ENCODE results near the gene TRAPPC3.
A peak's percentile ranks its signal among the peaks of the same experiment; 100 is the strongest.

The TRAPPC3 gene

DNA sequence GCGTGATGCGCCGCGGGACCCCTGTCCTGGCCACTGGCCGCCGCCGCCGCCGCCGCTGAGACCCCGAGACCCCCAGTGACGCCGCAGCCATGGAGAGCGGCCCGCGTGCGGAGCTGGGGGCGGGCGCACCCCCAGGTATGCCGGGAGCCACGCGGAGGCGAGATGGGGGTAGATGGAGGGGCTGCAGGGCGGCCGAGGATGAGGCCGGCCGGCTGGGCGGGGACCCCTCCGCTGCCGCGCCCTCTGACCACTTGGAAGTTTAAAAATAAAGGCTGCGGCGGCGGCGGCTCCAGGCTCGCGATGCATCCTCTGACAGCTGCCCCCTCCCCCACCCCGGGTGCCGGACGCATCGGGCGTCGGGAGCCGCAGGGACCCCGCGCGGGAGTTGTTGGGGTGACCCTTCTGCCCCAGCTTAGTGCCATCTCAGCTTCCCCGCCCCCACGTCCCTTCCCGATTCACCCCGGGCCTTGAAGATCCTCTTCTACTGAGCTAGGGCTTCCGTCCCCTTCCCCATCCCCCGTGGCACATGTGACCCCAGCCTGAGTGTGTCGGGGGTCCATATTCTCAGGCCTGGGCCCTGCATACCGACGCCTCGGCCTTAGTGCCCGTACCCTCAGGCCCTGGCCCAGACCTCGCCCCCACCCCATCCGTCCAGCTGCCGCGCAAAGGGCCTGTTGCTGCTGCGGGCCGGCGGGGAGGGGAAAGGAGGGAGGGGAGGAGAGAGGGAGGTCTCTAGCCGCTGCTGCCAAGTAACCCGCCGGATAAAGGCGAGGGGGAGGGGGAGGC, 7.2 kb upstream of the TRAPPC3 start (continued):
- TF ChIP-seq, protein P1, sequence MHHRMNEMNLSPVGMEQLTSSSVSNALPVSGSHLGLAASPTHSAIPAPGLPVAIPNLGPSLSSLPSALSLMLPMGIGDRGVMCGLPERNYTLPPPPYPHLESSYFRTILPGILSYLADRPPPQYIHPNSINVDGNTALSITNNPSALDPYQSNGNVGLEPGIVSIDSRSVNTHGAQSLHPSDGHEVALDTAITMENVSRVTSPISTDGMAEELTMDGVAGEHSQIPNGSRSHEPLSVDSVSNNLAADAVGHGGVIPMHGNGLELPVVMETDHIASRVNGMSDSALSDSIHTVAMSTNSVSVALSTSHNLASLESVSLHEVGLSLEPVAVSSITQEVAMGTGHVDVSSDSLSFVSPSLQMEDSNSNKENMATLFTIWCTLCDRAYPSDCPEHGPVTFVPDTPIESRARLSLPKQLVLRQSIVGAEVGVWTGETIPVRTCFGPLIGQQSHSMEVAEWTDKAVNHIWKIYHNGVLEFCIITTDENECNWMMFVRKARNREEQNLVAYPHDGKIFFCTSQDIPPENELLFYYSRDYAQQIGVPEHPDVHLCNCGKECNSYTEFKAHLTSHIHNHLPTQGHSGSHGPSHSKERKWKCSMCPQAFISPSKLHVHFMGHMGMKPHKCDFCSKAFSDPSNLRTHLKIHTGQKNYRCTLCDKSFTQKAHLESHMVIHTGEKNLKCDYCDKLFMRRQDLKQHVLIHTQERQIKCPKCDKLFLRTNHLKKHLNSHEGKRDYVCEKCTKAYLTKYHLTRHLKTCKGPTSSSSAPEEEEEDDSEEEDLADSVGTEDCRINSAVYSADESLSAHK (tag by site-specific recombination; IDR thresholded peaks at IDR 0.05), result peak; percentile 44; the same call in 1 of the 2 replicates
- peak; percentile 50; the same call in 1 of the 2 replicates for TF ChIP-seq MZF1 (tag by site-specific recombination; IDR thresholded peaks at IDR 0.05; ENCODE audit: borderline replicate concordance)
- TF ChIP-seq KLF10 (tag by site-specific recombination; IDR thresholded peaks at IDR 0.05), result 0 out of 2 replicates have a peak, but pooled peaks have one; percentile 6
- peak; percentile 65; the same call in 1 of the 2 replicates for TF ChIP-seq ZNF324 (tag by site-specific recombination; IDR thresholded peaks at IDR 0.05)
- TF ChIP-seq ZNF121 (tag by site-specific recombination; IDR thresholded peaks at IDR 0.05), result no peak
- no peak for TF ChIP-seq MYNN (tag by site-specific recombination; IDR thresholded peaks at IDR 0.05; ENCODE audit: borderline replicate concordance)
- peak; percentile 95 for TF ChIP-seq ZNF366 (tag by site-specific recombination; conservative IDR thresholded peaks at IDR 0.05)
- no peak for TF ChIP-seq ZNF624 (tag by site-specific recombination; IDR thresholded peaks at IDR 0.05)
- no peak for TF ChIP-seq IKZF3 (tag by site-specific recombination; IDR thresholded peaks at IDR 0.05)
- TF ChIP-seq, protein P2, sequence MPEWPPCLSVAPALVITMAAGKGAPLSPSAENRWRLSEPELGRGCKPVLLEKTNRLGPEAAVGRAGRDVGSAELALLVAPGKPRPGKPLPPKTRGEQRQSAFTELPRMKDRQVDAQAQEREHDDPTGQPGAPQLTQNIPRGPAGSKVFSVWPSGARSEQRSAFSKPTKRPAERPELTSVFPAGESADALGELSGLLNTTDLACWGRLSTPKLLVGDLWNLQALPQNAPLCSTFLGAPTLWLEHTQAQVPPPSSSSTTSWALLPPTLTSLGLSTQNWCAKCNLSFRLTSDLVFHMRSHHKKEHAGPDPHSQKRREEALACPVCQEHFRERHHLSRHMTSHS (tag by site-specific recombination; IDR thresholded peaks at IDR 0.05), result no peak
- TF ChIP-seq, protein P3, sequence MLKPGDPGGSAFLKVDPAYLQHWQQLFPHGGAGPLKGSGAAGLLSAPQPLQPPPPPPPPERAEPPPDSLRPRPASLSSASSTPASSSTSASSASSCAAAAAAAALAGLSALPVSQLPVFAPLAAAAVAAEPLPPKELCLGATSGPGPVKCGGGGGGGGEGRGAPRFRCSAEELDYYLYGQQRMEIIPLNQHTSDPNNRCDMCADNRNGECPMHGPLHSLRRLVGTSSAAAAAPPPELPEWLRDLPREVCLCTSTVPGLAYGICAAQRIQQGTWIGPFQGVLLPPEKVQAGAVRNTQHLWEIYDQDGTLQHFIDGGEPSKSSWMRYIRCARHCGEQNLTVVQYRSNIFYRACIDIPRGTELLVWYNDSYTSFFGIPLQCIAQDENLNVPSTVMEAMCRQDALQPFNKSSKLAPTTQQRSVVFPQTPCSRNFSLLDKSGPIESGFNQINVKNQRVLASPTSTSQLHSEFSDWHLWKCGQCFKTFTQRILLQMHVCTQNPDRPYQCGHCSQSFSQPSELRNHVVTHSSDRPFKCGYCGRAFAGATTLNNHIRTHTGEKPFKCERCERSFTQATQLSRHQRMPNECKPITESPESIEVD (tag by site-specific recombination; IDR thresholded peaks at IDR 0.05), result no peak
- no peak for TF ChIP-seq ZBTB21 (tag by site-specific recombination; IDR thresholded peaks at IDR 0.05)
- TF ChIP-seq, protein P4, sequence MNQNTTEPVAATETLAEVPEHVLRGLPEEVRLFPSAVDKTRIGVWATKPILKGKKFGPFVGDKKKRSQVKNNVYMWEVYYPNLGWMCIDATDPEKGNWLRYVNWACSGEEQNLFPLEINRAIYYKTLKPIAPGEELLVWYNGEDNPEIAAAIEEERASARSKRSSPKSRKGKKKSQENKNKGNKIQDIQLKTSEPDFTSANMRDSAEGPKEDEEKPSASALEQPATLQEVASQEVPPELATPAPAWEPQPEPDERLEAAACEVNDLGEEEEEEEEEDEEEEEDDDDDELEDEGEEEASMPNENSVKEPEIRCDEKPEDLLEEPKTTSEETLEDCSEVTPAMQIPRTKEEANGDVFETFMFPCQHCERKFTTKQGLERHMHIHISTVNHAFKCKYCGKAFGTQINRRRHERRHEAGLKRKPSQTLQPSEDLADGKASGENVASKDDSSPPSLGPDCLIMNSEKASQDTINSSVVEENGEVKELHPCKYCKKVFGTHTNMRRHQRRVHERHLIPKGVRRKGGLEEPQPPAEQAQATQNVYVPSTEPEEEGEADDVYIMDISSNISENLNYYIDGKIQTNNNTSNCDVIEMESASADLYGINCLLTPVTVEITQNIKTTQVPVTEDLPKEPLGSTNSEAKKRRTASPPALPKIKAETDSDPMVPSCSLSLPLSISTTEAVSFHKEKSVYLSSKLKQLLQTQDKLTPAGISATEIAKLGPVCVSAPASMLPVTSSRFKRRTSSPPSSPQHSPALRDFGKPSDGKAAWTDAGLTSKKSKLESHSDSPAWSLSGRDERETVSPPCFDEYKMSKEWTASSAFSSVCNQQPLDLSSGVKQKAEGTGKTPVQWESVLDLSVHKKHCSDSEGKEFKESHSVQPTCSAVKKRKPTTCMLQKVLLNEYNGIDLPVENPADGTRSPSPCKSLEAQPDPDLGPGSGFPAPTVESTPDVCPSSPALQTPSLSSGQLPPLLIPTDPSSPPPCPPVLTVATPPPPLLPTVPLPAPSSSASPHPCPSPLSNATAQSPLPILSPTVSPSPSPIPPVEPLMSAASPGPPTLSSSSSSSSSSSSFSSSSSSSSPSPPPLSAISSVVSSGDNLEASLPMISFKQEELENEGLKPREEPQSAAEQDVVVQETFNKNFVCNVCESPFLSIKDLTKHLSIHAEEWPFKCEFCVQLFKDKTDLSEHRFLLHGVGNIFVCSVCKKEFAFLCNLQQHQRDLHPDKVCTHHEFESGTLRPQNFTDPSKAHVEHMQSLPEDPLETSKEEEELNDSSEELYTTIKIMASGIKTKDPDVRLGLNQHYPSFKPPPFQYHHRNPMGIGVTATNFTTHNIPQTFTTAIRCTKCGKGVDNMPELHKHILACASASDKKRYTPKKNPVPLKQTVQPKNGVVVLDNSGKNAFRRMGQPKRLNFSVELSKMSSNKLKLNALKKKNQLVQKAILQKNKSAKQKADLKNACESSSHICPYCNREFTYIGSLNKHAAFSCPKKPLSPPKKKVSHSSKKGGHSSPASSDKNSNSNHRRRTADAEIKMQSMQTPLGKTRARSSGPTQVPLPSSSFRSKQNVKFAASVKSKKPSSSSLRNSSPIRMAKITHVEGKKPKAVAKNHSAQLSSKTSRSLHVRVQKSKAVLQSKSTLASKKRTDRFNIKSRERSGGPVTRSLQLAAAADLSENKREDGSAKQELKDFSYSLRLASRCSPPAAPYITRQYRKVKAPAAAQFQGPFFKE (tag by site-specific recombination; IDR thresholded peaks at IDR 0.05; ENCODE audit: borderline replicate concordance), result no peak
- TF ChIP-seq, protein P5, sequence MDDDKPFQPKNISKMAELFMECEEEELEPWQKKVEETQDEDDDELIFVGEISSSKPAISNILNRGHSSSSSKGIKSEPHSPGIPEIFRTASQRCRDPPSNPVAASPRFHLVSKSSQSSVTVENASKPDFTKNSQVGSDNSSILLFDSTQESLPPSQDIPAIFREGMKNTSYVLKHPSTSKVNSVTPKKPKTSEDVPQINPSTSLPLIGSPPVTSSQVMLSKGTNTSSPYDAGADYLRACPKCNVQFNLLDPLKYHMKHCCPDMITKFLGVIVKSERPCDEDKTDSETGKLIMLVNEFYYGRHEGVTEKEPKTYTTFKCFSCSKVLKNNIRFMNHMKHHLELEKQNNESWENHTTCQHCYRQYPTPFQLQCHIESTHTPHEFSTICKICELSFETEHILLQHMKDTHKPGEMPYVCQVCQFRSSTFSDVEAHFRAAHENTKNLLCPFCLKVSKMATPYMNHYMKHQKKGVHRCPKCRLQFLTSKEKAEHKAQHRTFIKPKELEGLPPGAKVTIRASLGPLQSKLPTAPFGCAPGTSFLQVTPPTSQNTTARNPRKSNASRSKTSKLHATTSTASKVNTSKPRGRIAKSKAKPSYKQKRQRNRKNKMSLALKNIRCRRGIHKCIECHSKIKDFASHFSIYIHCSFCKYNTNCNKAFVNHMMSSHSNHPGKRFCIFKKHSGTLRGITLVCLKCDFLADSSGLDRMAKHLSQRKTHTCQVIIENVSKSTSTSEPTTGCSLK (tag by site-specific recombination; IDR thresholded peaks at IDR 0.05), result no peak
- TF ChIP-seq ZNF335 (tag by site-specific recombination; conservative IDR thresholded peaks at IDR 0.05), result peak; percentile 79
- no peak for TF ChIP-seq ZNF416 (tag by site-specific recombination; IDR thresholded peaks at IDR 0.05)
- TF ChIP-seq HOXD13 (CRISPR knock-in tag; IDR thresholded peaks at IDR 0.05; ENCODE audit: borderline replicate concordance), result no peak
- TF ChIP-seq ZNF521 (tag by site-specific recombination; IDR thresholded peaks at IDR 0.05), result no peak
- no peak for TF ChIP-seq ZNF404 (tag by site-specific recombination; IDR thresholded peaks at IDR 0.05)
- TF ChIP-seq, protein P6, sequence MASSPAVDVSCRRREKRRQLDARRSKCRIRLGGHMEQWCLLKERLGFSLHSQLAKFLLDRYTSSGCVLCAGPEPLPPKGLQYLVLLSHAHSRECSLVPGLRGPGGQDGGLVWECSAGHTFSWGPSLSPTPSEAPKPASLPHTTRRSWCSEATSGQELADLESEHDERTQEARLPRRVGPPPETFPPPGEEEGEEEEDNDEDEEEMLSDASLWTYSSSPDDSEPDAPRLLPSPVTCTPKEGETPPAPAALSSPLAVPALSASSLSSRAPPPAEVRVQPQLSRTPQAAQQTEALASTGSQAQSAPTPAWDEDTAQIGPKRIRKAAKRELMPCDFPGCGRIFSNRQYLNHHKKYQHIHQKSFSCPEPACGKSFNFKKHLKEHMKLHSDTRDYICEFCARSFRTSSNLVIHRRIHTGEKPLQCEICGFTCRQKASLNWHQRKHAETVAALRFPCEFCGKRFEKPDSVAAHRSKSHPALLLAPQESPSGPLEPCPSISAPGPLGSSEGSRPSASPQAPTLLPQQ (tag by site-specific recombination; IDR thresholded peaks at IDR 0.05), result no peak
- no peak for TF ChIP-seq ZNF514 (tag by site-specific recombination; IDR thresholded peaks at IDR 0.05)
- peak; percentile 100 for TF ChIP-seq SCRT2 (tag by site-specific recombination; IDR thresholded peaks at IDR 0.05)
- TF ChIP-seq ZNF274 (IDR thresholded peaks at IDR 0.05; ENCODE audit: low read length), result no peak
- TF ChIP-seq ZNF274 (tag by site-specific recombination; IDR thresholded peaks at IDR 0.05; ENCODE audit: borderline replicate concordance), result no peak
- no peak for TF ChIP-seq ZNF670 (tag by site-specific recombination; IDR thresholded peaks at IDR 0.05; ENCODE audit: low read depth)
